Lower leg skin (tissue), 4 donors: ENCODE results near the gene B3GNT8. TPM values are rescaled to one million over a fixed set of nuclear protein-coding genes. Genes with fewer than 3 reads are reported as not detected.

Experiments
- DNase-seq, 2 donors: peaks; one replicate each; pipeline ENCODE4 v3.0.0-alpha.2; 2019; ENCODE audit warnings: low spot score in 2 of 2
- H3K4me3 ChIP-seq: fragments of 200-600 bp; sonication (generic); 2 replicates; pipeline ENCODE4 v1.5.1; 2017; ENCODE audit warnings: mild to moderate bottlenecking, low read depth; ENCODE audit not compliant: poor library complexity, severe bottlenecking
- POLR2A ChIP-seq, 2 donors: fragments of 450-650 bp; IDR thresholded peaks; one replicate each; pipeline ENCODE4 v1.6.1; 2016 to 2017; ENCODE audit warnings: antibody characterized with exemption in 2 of 2, mild to moderate bottlenecking in 1 of 2, moderate library complexity in 1 of 2
- WGBS, 2 donors: methylation state at CpG; one replicate each; pipeline ENCODE4 v1.1.5; 2018; 5-methylcytosine and 5-hydroxymethylcytosine counted together
- intact Hi-C: fragments of 100-400 bp; cut with DNase I; formaldehyde crosslinking; loops from one replicate; pipeline ENCODE4 v1.15.0; 2023; ENCODE audit warnings: low total_unique reads
- total RNA-seq, 4 donors: library from RNA; depleted of rRNA; stranded (reverse); fragments of >200 nt; gene quantifications; one replicate each; pipeline ENCODE4 v1.1.0, GENCODE V29; 2016
- TF ChIP-seq, protein P1 (sequence below), 3 donors: fragments of 450-650 bp; IDR thresholded peaks; one replicate each; pipeline ENCODE4 v1.5.1; 2016; ENCODE audit warnings: antibody characterized with exemption in 3 of 3, mild to moderate bottlenecking in 3 of 3, moderate library complexity in 2 of 3

Gene B3GNT8
- total RNA-seq, 4 donors from 2014 or later, result 9.2 to 33.3 (median 16.7) TPM

DNA sequence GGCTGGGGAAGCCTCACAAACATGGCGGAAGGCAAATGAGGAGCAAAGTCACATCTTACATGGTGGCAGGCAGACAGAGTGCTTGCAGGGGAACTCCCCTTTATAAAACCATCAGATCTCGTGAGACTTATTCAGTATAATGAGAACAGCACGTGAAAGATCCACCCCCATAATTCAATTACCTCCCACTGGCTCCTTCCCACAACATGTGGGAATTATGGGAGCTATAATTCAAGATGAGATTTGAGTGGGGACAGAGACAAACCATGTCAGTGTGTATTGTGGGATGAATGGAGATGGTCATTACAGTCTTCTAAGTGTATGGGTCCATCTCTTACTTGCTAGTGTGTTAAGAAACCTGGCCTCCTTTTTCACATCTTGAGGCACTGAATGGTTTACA, 25.2 kb downstream of the B3GNT8 start:
- DNase-seq, result no peak
- no peak overlapping the region for H3K4me3 ChIP-seq
- TF ChIP-seq, protein P1, sequence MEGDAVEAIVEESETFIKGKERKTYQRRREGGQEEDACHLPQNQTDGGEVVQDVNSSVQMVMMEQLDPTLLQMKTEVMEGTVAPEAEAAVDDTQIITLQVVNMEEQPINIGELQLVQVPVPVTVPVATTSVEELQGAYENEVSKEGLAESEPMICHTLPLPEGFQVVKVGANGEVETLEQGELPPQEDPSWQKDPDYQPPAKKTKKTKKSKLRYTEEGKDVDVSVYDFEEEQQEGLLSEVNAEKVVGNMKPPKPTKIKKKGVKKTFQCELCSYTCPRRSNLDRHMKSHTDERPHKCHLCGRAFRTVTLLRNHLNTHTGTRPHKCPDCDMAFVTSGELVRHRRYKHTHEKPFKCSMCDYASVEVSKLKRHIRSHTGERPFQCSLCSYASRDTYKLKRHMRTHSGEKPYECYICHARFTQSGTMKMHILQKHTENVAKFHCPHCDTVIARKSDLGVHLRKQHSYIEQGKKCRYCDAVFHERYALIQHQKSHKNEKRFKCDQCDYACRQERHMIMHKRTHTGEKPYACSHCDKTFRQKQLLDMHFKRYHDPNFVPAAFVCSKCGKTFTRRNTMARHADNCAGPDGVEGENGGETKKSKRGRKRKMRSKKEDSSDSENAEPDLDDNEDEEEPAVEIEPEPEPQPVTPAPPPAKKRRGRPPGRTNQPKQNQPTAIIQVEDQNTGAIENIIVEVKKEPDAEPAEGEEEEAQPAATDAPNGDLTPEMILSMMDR (IDR thresholded peaks at IDR 0.05), result no peak
- TF ChIP-seq POLR2A (IDR thresholded peaks at IDR 0.05), result no peak
- intact Hi-C loops, result no loop called here
- WGBS, 2 donors, result 53 to 74% methylated on average over 3 of the region's 3 CpGs

DNA sequence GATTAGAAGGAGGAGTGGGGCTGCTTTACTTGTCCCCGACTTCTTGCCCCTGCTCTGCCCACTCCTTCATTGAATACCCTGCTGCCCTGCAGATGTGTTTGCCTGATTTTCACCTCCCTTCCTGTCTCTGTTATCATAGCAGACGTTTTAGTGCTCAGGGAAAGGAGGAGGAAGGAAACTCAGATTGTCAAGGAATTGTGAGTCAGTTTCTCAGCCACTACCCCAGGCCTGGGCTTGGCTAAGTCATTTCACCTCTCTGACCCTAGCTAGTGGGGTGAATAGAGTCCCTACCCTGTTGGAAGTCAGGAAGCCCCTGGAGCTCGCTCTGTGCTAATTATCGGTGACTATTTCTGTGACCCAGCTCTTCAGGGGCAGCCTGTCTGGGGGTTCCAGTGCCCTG, 25.7 kb downstream of the B3GNT8 start:
- intact Hi-C loops, result no loop called here
- TF ChIP-seq POLR2A (IDR thresholded peaks at IDR 0.05), result no peak
- TF ChIP-seq, protein P1 (IDR thresholded peaks at IDR 0.05), result no peak
- 65 to 74% methylated on average over 4 of the region's 4 CpGs for WGBS, 2 donors
- H3K4me3 ChIP-seq, result no peak overlapping the region
- DNase-seq, result no peak

DNA sequence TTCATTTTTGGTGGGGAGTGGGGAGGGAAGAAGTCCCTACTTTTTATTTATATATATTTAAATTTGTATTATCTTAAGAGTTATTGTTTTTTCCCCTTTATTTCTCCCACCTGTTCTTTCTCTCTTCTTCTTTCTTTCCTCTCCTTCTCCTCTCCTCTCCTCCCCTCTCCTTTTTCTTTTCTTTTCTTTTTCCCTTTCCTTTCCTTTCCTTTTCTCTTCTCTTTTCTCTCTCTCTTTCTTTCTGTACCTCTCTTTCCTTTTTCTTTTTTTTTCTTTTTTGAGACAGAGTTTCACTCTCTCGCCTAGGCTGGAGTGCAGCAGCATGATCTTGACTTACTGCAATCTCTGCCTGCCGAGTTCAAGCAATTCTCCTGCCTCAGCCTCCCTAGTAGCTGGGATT, 27.6 kb downstream of the B3GNT8 start:
- 85 to 89% methylated on average over 2 of the region's 2 CpGs for WGBS, 2 donors
- intact Hi-C loops, result no loop called here
- DNase-seq, result no peak
- TF ChIP-seq POLR2A (IDR thresholded peaks at IDR 0.05), result no peak
- TF ChIP-seq, protein P1 (IDR thresholded peaks at IDR 0.05), result no peak
- no peak overlapping the region for H3K4me3 ChIP-seq

- DNase-seq, result no peak
- intact Hi-C loops, result no loop called here
- TF ChIP-seq POLR2A (IDR thresholded peaks at IDR 0.05), result no peak
- TF ChIP-seq, protein P1 (IDR thresholded peaks at IDR 0.05), result no peak
- H3K4me3 ChIP-seq, result no peak overlapping the region
- WGBS, 2 donors, result 80 to 81% methylated on average over 3 of the region's 3 CpGs
Observed at GRCh38 chr19:41399091-41399490, 28.1 kb downstream of the B3GNT8 start.

GRCh38 chr19:41398598-41398997, 28.6 kb downstream of the B3GNT8 start:
- no peak for DNase-seq
- 45 to 52% methylated on average over 3 of the region's 3 CpGs for WGBS, 2 donors
- TF ChIP-seq, protein P1 (IDR thresholded peaks at IDR 0.05), result no peak
- no peak for TF ChIP-seq POLR2A (IDR thresholded peaks at IDR 0.05)
- intact Hi-C loops, result no loop called here
- no peak overlapping the region for H3K4me3 ChIP-seq

DNA sequence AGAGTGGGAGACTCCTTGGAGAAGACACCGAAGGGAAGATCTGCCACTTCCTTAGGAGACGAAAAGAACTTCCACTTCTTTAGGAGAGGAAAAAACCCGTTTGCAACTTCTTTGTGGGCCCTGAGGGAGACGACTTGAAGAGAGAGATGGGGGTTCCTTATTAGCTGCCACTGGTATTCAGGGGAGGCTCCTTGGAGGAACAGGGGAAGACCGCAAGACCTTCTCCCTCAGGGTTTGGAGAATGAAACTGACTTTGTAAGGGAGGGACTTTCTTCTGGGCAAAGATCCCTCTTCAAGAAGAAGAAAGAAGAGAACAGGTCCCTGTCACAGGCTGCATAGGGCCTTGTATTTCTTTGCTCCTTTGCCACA, 29.1 kb downstream of the B3GNT8 start:
- intact Hi-C loops, result no loop called here
- DNase-seq, result no peak
- WGBS, 2 donors, result 1 to 2% methylated on average over 5 of the region's 5 CpGs
- peak overlapping the region; percentile 98 for H3K4me3 ChIP-seq
- TF ChIP-seq, protein P1 (IDR thresholded peaks at IDR 0.05), result no peak
- TF ChIP-seq POLR2A (IDR thresholded peaks at IDR 0.05), result no peak
